HepG2 (cell line): ENCODE measurements around the gene ARHGAP26. TPM values are rescaled to one million over a fixed set of nuclear protein-coding genes. Genes with fewer than 3 reads are reported as not detected.

Source experiments
- CEBPB ChIP-seq: IDR thresholded peaks from 2 replicates; pipeline ENCODE4 v1.6.1; 2011; ENCODE audit warnings: low read depth, low read length, improper control_type of control experiment, borderline replicate concordance
- EHMT2 ChIP-seq: fragments of 200-600 bp; sonication (generic); IDR thresholded peaks from 2 replicates; pipeline ENCODE4 v1.7.0; 2017; ENCODE audit warnings: antibody characterized with exemption, low read depth, low read length, borderline replicate concordance
- HCFC1 ChIP-seq: fragments of 150-350 bp; IDR thresholded peaks from 2 replicates; pipeline ENCODE4 v1.6.1; 2014; ENCODE audit warnings: low read depth, low read length
- ISX ChIP-seq: sonication (generic); formaldehyde crosslinking; conservative IDR thresholded peaks from 2 replicates; pipeline ENCODE4 v1.5.0; 2020; ENCODE audit warnings: missing genetic modification reagents
- MAFG ChIP-seq: sonication (generic); formaldehyde crosslinking; IDR thresholded peaks from 2 replicates; pipeline ENCODE4 v1.5.1; 2020; ENCODE audit warnings: mild to moderate bottlenecking, missing genetic modification reagents
- NFIB ChIP-seq: sonication (generic); formaldehyde crosslinking; IDR thresholded peaks from 2 replicates; pipeline ENCODE4 v1.9.0; 2021; ENCODE audit warnings: missing genetic modification reagents, mild to moderate bottlenecking, borderline replicate concordance
- SOX6 ChIP-seq, 2 experiments: fragments of 450-650 bp in 1 of 2; sonication (generic) in 1 of 2; formaldehyde crosslinking in 1 of 2; IDR thresholded peaks; 2 replicates each; pipeline versions ENCODE4 v1.4.0 to v1.6.1; 2017 to 2020; ENCODE audit warnings: antibody characterized with exemption in 1 of 2, mild to moderate bottlenecking in 1 of 2, missing genetic modification reagents in 1 of 2
- ZBTB20 ChIP-seq: sonication (generic); formaldehyde crosslinking; IDR thresholded peaks from 2 replicates; pipeline ENCODE4 v1.8.1; 2023; ENCODE audit warnings: missing genetic modification reagents, low read depth, mild to moderate bottlenecking, borderline replicate concordance
- ZNF24 ChIP-seq: fragments of 450-650 bp; IDR thresholded peaks from 2 replicates; pipeline ENCODE4 v1.6.1; 2017; ENCODE audit warnings: antibody characterized with exemption, mild to moderate bottlenecking
- ZNF317 ChIP-seq: sonication (generic); formaldehyde crosslinking; IDR thresholded peaks from 2 replicates; pipeline ENCODE4 v1.5.0; 2020; ENCODE audit warnings: mild to moderate bottlenecking, missing genetic modification reagents
- ZNF337 ChIP-seq: sonication (generic); formaldehyde crosslinking; IDR thresholded peaks from 2 replicates; pipeline ENCODE4 v1.5.1; 2020; ENCODE audit warnings: missing genetic modification reagents, low read depth, mild to moderate bottlenecking, borderline replicate concordance
- ZNF614 ChIP-seq: IDR thresholded peaks from 2 replicates; pipeline ENCODE4 v1.6.1; 2018; ENCODE audit warnings: missing biosample characterization, missing genetic modification reagents, inconsistent platforms, borderline replicate concordance
- polyA plus RNA-seq, 8 experiments: library from polyadenylated mRNA; depleted of rRNA in 3 of 8; stranded (reverse) in 7 of 8; unstranded in 1 of 8; fragments of >200 nt; fragmentation: Illumina TruSeq in 4 of 8; extraction: Trizol in 4 of 8; gene quantifications; 2 replicates each; pipeline versions ENCODE4 v1.2.1 to v1.2.3, GENCODE V29; 2011 to 2016; ENCODE audit warnings: low read depth in 4 of 8, missing spikeins in 1 of 8, mixed read lengths in 1 of 8; ENCODE audit not compliant: insufficient read depth in 1 of 8
- total RNA-seq, 5 experiments: library from RNA; depleted of rRNA; stranded (reverse); fragments of >200 nt; fragmentation: Illumina TruSeq; extraction: Trizol; gene quantifications; 2 replicates each; pipeline ENCODE4 v1.2.3, GENCODE V29; 2016; ENCODE audit warnings: low read depth in 1 of 5
- TF ChIP-seq, protein P1 (sequence below): IDR thresholded peaks from 2 replicates; pipeline ENCODE4 v1.6.1; 2016; ENCODE audit warnings: missing compliant biosample characterization, missing genetic modification reagents, borderline replicate concordance
- TF ChIP-seq, protein P2 (sequence below): sonication (generic); formaldehyde crosslinking; IDR thresholded peaks from 2 replicates; pipeline ENCODE4 v1.5.0; 2020; ENCODE audit warnings: missing genetic modification reagents
- TF ChIP-seq, protein P3 (sequence below): sonication (generic); formaldehyde crosslinking; IDR thresholded peaks from 2 replicates; pipeline ENCODE4 v1.5.0; 2020; ENCODE audit warnings: mild to moderate bottlenecking, missing genetic modification reagents

ARHGAP26 gene
- total and polyA plus RNA-seq, 2 of the 13 experiments (the other 11 are each of a cell fraction or from before 2014, with no cell fraction given): 9.6 to 18.2 TPM

DNA sequence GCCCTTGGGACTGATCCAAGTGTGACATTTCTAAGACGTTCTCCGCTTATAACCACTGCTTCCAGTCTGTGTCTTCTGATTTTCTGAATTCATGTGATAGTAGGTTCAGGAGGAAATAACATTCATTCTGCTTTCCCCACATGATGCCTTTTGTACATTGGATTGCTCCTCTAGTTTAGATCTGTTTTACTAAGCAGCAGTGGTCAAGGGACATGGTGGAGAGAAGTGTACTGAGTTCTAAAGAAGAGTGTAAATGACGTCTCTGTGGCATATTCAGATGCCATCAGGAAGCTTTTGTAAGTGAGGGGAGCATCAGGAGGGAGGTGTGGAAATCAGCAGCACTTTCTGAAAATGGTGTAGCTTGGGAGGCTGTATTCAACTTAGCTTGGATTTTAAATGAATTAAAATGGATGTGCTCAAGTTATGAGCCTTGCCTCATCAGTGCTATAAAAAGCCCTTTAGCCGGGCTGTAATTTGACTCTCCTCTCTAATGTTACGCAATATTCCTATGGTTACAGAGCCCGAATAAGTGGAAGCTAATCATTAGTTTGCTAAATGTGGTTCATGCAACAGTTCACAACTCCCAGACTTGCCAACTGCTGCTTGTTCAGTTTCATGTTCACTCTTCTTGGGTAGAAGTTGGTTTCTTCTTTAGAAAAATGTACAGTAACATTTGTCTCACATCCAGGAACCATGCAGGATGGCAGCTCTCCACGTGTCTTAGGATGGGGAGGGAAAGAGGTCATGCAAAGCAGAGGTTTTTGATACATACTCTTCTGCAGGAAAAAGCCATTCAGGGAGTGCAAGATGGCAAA lies 281.3 kb downstream of the ARHGAP26 start (continued):
- no peak for TF ChIP-seq MAFG (CRISPR knock-in tag)
- no peak for TF ChIP-seq EHMT2
- no peak for TF ChIP-seq ISX
- TF ChIP-seq SOX6 (IDR thresholded peaks at IDR 0.05): no peak
- 0 out of 2 replicates have a peak, but pooled peaks have one; percentile 28 for TF ChIP-seq SOX6 (CRISPR knock-in tag; IDR thresholded peaks at IDR 0.05)
- TF ChIP-seq HCFC1: no peak
- no peak for TF ChIP-seq ZBTB20 (CRISPR knock-in tag)
- TF ChIP-seq ZNF24: peak; percentile 18; the same call in 1 of the 2 replicates
- TF ChIP-seq, protein P1, sequence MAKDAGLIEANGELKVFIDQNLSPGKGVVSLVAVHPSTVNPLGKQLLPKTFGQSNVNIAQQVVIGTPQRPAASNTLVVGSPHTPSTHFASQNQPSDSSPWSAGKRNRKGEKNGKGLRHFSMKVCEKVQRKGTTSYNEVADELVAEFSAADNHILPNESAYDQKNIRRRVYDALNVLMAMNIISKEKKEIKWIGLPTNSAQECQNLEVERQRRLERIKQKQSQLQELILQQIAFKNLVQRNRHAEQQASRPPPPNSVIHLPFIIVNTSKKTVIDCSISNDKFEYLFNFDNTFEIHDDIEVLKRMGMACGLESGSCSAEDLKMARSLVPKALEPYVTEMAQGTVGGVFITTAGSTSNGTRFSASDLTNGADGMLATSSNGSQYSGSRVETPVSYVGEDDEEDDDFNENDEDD (CRISPR knock-in tag): no peak
- peak; percentile 44; the same call in 1 of the 2 replicates for TF ChIP-seq ZNF614 (CRISPR knock-in tag)
- TF ChIP-seq, protein P2, sequence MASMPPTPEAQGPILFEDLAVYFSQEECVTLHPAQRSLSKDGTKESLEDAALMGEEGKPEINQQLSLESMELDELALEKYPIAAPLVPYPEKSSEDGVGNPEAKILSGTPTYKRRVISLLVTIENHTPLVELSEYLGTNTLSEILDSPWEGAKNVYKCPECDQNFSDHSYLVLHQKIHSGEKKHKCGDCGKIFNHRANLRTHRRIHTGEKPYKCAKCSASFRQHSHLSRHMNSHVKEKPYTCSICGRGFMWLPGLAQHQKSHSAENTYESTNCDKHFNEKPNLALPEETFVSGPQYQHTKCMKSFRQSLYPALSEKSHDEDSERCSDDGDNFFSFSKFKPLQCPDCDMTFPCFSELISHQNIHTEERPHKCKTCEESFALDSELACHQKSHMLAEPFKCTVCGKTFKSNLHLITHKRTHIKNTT (CRISPR knock-in tag): no peak
- 0 out of 2 replicates have a peak, but pooled peaks have one; percentile 29 for TF ChIP-seq ZNF317 (CRISPR knock-in tag)
- TF ChIP-seq NFIB (CRISPR knock-in tag): no peak
- TF ChIP-seq CEBPB: peak; percentile 100
- TF ChIP-seq ZNF337 (CRISPR knock-in tag): no peak
- TF ChIP-seq, protein P3, sequence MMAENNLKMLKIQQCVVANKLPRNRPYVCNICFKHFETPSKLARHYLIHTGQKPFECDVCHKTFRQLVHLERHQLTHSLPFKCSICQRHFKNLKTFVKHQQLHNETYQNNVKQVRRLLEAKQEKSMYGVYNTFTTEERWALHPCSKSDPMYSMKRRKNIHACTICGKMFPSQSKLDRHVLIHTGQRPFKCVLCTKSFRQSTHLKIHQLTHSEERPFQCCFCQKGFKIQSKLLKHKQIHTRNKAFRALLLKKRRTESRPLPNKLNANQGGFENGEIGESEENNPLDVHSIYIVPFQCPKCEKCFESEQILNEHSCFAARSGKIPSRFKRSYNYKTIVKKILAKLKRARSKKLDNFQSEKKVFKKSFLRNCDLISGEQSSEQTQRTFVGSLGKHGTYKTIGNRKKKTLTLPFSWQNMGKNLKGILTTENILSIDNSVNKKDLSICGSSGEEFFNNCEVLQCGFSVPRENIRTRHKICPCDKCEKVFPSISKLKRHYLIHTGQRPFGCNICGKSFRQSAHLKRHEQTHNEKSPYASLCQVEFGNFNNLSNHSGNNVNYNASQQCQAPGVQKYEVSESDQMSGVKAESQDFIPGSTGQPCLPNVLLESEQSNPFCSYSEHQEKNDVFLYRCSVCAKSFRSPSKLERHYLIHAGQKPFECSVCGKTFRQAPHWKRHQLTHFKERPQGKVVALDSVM: no peak
